Measurements from ENCODE around the gene TYW1B.
"Not testable (repeated sequence)": the region's sequence is repeated elsewhere in the genome, so short reads cannot be mapped to it uniquely, and the experiment has no call there.

Gene TYW1B

GRCh38 chr7:72622532-72622931 lies 205.5 kb downstream of the TYW1B start:
- no peak for DNase-seq

DNA sequence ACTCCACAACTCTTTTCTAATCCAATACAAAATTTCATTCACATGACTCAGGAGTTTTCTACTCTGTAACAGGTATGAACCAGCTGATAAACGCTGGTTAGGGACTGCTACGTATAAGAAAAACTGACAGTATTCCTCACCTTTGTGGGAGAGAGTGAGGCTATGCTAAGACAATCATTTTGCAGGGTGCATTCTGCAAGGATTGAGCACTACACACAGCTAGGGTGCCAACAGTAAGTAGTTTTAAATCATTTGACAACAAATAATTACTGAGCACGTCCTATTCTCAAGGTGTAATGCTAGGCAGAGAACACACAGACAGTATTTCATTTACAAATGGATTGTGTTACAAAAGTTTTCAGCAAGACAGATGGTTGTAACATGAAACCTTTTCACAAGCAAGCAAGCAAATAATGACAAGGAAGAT lies 206.2 kb downstream of the TYW1B start:
- DNase-seq: not testable (repeated sequence)

DNA sequence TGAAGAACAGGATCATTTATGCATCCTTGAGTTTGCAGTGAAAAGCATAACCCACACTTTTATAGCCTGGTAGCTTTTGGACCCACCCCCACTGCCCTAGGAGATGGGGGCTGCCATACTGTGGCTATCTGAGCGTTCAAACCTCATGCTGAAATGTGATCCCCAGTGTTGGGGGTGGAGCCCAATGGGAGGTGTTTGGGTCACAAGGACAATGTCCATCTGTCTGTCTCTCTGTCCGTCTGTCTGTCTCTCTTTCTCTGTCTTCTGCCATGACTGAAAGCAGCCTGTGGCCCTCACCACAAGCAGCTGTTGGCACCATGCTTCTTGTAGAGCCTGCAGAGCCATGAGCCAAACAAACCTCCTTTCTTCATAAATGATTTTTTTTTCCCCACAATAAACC lies 207.1 kb downstream of the TYW1B start:
- DNase-seq: not testable (repeated sequence)

DNA sequence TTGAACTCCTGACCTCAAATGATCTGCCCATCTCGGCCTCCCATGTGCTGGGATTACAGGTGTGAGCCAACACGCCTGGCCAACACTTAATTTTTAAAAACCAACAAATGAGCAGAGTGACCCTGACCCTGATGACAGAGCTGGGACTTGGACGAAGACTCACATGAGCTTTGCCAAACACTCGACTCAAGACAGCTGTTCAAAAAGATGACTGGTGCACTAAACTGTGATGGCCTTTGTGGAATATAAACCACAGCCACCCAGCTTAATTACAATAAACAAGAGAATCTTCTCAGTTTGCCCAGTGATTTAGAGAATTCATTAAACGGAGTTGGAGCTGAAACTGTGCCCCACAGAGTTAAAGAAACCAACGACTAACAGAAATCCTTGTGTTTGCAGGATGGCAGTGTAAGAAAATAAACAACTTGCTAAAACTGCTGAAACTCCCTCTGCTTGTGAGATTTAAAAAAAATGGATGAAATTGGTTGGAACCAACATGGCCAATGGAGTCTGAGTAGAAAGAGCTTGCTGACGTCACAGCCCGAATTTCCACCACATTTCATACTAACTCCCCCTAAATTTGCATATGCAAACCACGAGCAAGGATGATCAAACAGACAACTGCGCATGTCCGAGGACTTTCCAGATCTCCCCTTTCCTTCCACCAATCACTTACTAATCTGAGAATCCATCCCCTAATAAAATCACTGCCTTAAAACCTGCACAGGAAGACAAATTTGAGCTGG lies 209.4 kb downstream of the TYW1B start:
- peak in 1 of 2 experiments; percentile 31 for DNase-seq

GRCh38 chr7:72609761-72610160 lies 218.2 kb downstream of the TYW1B start:
- DNase-seq: not testable (repeated sequence)

DNA sequence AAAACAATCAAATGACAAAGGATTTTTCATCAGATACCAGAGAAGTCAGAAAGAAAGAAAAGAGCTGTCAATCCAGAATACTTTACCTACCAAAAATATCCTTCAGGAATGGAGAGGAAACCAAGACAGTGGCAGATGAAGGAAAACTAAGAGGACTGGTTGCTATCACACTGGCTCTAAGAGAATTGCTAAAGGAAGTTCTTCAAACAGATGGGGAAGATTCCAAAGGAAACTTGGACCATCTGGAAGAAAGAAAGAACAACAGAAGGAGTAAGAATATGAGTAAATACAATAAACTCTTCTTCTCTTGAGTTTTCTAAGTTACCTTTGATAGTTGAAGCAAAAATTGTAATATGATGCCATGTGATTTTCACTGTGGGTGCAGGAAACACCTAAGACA lies 220.0 kb downstream of the TYW1B start:
- not testable (repeated sequence) for DNase-seq

- DNase-seq: not testable (repeated sequence)
Observed at GRCh38 chr7:72605863-72606431, 222.1 kb downstream of the TYW1B start.

- not testable (repeated sequence) for DNase-seq
Observed at GRCh38 chr7:72604771-72605611, 223.0 kb downstream of the TYW1B start.

GRCh38 chr7:72603476-72603875 lies 224.5 kb downstream of the TYW1B start:
- DNase-seq: not testable (repeated sequence)

- no peak for DNase-seq
Observed at GRCh38 chr7:72603073-72603472, 224.9 kb downstream of the TYW1B start.

GRCh38 chr7:72601683-72602082 lies 226.3 kb downstream of the TYW1B start:
- DNase-seq: not testable (repeated sequence)

GRCh38 chr7:72590023-72590422 lies 238.0 kb downstream of the TYW1B start:
- DNase-seq: not testable (repeated sequence)

GRCh38 chr7:72587267-72587666 lies 240.7 kb downstream of the TYW1B start:
- DNase-seq: not testable (repeated sequence)

- not testable (repeated sequence) for DNase-seq
Observed at GRCh38 chr7:72584576-72584975, 243.4 kb downstream of the TYW1B start.

DNA sequence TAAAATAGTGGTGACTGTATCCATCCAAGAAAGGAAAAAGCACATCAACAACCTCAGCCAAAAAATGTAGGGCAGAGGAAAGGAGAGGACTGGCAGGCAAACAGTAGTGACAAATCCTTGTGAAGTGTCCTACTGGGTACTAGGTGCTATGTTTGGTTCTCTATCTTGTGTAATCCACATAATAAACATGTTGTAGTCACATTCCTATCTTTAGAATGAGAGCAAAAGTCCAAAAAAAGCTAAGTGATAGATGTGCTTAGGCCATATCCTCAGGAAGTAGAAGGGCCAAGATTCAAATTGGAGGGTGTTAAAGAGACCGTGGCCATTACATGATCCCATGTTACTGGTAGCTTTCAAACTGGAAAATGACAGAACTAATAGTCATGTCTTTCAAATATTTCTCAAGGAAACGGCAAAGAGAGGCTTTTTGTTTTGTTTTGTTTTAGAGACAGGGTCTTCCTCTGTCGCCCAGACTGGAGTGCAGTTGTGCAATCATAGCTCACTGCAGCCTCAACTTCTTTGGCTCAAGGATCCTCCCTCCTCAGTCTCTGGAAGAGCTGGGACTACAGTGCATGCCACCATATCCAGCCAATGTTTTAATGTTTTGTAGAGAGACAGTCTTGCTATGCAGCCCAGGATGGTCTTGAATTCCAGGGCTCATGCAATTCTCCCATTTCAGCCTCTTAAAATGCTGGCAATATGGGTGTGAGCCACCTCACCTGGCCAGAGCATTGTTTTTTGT lies 244.2 kb downstream of the TYW1B start:
- DNase-seq: not testable (repeated sequence)

DNA sequence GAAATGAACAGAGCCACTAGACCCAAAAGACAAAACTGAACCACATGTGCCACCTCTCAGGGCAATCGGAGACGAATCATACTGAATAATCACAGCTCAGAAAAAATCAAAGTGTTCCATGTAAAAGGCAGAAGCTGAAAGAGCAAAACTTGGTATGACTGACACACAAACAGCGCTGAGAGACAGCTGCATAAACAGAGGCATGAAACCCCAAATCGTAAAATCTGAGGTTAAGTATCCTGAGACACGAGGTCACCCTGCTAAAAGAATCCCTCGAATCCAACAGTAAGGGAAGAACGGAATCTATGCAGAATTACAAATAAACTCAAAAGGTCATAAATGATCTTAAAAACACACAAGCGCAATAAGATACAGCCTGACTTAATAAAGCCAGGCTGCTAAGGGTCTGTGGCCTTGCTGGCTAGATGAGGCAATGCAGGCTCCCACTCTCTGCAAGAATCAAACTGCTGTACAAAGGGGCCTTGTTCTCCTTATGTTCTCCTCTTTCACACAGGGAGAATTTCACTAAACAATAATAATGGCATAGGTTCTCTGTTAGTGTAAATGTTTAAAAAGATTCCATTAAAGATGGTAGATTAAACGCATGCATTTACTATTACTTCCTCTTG lies 247.7 kb downstream of the TYW1B start:
- DNase-seq: not testable (repeated sequence)

GRCh38 chr7:72577107-72577506 lies 250.9 kb downstream of the TYW1B start:
- no peak for DNase-seq

DNA sequence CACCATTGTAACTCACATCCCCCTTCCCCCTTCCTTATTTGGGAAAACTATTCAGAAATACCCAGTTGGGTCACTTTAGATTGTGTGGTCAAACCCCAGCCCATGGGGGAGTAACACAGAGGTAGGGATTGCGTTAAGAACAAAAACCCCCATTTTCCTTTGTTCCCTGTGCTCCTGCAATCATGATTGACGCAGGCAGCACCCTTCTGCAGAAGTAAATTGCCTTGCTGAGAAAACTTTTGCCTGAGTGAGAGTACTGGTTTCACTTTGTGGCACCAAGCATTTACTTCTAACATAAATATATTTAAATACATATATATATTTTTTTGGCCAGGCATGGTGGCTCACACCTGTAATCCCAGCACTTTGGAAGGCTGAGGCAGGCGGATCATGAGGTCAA lies 266.0 kb downstream of the TYW1B start:
- not testable (repeated sequence) for DNase-seq

DNA sequence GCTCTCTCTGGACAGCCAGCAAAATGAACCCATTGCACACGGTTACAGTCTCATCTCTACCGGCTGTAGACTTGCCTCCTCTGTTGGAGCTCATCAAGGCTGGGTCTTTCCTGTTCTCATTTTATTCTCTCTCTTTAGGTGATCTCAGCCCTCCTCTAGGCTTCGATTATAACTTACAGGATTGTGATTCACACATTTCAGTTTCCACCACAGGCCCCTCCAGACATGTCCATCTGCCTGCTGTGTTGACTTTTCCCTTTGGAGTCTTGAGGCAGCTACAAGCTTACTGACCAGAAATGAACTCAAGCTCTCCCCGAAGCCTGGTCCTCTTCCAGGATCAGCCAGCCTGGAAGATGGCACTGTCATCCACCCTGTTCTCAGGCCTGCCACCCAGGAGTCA lies 268.5 kb downstream of the TYW1B start:
- not testable (repeated sequence) for DNase-seq

DNA sequence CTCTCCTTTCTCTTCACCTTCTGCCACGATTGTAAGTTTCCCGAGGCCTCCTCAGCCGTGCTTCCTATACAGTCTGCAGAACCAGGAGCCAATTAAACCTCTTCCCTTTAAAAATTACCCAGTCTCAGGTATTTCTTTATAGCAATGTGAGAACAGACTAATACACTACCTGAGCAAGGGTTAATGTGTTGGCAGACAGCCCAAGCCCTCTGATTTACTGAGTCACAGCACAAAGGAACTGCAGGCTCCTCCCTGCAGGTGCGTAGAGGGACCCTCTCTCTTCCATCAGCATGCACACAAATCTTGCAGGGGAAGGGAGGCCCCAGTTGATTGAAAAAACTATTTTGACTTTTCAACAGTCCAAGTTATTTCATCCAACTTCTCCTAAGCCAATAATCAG lies 271.3 kb downstream of the TYW1B start:
- DNase-seq: not testable (repeated sequence)

GRCh38 chr7:72555238-72555637 lies 272.8 kb downstream of the TYW1B start:
- not testable (repeated sequence) for DNase-seq

DNA sequence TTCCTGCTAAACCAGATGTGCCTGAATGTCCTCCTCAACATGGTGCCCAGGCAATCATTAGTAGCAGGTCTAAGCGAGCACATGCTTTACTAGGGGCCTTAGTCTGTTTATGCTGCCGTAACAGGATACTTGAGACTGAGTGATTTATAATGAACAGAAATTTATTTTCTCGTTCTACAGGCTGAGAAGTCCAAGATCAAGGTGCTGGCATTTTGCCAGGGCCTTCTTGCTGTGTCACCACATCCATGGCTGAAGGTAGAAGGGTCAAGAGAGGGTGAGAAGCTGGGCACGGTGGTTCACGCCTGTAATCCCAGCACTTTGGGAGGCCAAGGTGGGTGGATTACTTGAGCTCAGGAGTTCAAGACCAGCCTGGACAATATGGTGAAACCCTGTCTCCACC lies 273.6 kb downstream of the TYW1B start:
- not testable (repeated sequence) for DNase-seq
